GM18909 (cell line): ENCODE measurements around the gene SYNE1.
"Not testable (repeated sequence)": the region's sequence is repeated elsewhere in the genome, so short reads cannot be mapped to it uniquely, and the experiment has no call there.

Experiments used
- ATAC-seq: cut with Tn5 transposase; IDR thresholded peaks from one replicate; pipeline ENCODE4 v1.9.1; 2021; ENCODE audit warnings: mild to moderate bottlenecking; ENCODE audit not compliant: unreplicated experiment, poor library complexity

The SYNE1 gene

GRCh38 chr6:152170702-152171667 lies 466.2 kb downstream of the SYNE1 start:
- ATAC-seq: peak; percentile 99

DNA sequence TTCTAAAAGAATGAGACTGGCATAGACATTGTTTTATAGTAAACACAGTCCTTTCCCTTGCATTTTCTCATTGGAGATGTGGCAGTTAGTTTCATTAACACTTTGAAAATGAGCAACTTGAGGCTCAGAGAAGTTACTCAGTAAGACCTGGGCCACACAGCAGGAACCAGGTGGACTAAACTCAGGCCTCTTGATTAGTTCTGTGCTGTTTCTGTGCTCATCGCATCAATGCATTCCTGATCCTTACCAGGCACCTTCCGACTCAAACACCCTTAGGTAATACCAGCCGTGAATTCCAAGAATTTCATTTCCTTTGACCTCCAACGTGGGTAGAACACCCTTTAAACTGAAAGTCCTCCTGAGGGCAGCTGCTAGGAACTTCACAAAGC lies 466.9 kb downstream of the SYNE1 start:
- no peak for ATAC-seq

DNA sequence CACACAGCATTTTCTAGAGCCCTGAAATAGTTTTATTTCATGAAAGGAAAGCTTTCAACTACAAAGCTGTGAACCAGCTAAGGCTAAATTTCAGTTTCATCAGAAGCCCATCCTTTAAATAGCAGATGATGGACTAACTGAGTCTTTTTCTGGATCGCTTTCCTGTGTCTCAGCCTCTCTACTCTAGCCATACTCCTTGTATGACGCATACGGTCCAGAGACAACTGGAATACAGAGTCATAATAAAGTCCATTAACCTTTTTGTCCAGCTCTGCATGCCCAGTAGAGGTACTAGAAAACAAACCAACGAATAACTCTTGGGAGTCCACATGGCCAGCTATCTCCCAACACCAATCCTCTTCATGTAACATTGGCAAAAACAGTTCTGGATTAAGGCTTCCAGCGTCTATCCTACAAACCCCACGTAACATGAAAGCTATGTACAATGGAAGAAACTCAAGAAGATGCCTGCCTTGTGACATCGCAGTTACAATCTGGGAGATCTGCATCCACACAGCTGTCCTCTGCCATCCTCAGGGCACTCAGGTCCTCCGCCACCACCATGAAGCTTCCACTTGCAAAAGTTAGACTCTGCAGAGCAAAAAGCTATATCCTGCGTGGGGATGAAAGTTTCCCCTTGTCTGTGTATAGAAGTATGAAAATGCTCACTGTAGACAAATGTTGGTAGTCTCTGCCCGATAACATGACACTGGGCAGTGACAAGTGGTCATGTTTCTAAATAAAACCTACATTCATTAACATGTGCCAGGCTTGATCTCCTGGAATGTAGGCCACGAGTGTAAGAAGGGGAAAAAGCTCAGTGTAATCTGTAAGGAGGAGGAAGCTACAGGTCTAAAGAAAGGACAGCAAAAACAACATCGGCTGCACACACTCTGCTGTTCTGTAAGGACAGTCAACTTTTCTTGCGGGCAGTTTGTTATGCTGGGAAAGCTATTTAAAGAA lies 469.2 kb downstream of the SYNE1 start:
- no peak for ATAC-seq

GRCh38 chr6:152166897-152167296 lies 470.3 kb downstream of the SYNE1 start:
- ATAC-seq: no peak

DNA sequence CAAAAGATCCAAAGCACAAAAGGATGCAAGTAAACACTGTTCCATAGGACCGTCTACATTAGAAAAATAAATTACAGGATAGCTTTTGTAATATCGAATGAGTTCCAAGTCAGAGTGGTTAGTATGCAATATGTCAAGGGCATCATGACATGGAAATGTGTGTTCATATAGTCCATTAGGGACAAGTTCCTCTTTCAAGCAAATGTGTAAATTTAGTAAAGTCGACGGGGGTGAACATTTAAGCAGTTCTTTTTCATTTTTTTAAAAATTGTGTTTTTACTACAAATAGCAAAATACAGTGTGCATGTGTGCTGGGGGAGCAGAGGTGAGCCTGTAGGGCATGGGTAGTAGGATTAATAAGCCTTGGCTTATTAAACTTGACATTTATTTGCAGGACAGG lies 470.7 kb downstream of the SYNE1 start:
- ATAC-seq: no peak

GRCh38 chr6:152164957-152165356 lies 472.2 kb downstream of the SYNE1 start:
- ATAC-seq: no peak

DNA sequence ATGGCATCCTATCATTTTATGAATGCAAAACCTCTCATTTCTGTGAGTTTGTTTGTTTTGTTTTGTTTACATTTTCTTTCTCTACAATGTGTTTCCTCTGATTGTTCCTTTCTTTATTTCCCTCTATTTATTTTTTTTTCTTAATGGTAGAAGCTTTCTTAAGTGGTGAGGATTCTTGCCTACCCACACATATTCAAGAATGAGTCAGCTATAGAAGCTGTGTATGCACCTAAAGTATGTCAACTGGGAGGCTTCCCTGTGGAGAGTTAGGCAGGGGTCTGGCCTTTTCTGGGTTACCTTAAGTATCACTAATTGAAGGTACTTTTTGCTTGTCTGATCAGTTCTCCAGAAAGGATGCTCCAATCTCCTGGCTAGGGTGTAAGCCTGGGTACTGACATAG lies 475.7 kb downstream of the SYNE1 start:
- no peak for ATAC-seq

GRCh38 chr6:152160346-152160745 lies 476.8 kb downstream of the SYNE1 start:
- ATAC-seq: peak; percentile 94

DNA sequence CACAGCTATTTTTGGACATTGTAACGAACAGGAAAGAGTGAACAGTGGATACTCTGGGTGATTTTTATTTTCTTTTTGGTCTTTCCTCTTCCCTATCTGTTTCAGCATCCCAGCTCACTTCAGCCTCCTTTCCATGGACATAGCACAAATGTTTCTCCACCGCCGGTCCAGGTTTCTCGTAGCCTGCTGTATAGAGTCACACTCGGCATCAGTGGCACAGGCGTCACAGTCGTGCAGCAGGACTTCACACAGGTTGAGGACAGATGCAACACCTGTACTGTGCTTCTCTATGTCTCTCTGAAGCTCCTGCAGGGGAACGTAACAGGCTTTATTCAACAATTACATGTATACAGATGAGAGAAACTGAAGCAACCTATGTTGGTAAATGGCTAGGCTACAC lies 481.4 kb downstream of the SYNE1 start:
- ATAC-seq: no peak

GRCh38 chr6:152154559-152155356 lies 482.4 kb downstream of the SYNE1 start:
- no peak for ATAC-seq

DNA sequence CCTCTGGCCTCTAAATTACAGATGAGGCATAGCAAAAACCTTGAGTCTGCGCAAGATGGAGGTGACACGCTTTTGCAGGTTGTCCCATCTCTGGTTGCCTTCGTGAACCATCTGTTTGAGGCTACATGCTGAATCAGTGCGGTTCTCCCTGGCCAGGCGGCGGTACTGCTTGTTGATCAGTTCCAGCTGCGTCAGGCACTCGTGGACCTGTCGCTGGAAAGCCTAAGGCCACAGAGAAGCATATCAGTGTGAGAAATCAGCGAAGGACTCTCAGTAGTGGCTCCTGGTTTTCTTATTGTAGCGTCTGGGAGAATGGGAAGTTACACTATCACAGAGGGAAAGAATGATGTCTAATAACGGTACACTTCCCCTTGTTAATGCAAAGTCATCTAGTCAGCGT lies 485.2 kb downstream of the SYNE1 start:
- ATAC-seq: no peak

DNA sequence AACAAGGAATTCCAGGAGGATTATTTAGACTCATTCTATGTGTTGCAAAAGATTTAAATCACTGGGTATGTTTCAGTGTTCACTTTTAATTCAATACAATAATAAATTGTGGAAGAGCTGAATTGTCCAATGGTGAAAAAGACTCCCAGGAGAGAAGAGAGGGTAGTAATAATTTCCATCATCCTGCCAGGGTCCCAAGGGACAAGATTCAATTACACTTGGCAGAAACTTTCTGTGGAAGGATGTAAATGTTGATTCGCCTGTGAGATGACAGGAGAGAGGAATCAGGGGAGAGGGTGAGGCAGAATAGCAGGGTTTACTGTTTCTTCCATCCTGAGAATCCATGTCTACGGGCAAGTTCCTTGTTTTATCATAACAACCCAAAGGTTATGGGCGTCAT lies 487.0 kb downstream of the SYNE1 start:
- no peak for ATAC-seq

- ATAC-seq: no peak
Measured at GRCh38 chr6:152148412-152148811, 488.8 kb downstream of the SYNE1 start.

DNA sequence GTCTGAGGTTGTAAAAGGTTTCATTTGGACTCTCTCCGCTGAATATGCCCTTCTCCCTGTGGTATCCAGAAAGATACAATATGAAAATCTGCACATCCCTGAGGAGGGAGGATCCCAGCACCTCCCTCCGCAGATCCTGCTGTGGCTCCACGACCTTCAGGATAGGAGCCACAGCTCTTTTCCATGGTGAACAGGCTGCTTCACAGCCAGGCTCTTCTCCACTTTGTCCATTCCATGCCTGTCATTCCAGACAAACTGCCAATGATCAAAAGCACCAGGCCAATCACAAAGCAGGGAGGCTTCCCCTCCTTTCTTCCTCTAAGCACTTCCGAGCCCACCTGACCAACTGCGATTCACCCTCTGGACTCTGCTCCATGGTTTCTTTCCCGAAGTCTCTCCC lies 489.9 kb downstream of the SYNE1 start:
- no peak for ATAC-seq

DNA sequence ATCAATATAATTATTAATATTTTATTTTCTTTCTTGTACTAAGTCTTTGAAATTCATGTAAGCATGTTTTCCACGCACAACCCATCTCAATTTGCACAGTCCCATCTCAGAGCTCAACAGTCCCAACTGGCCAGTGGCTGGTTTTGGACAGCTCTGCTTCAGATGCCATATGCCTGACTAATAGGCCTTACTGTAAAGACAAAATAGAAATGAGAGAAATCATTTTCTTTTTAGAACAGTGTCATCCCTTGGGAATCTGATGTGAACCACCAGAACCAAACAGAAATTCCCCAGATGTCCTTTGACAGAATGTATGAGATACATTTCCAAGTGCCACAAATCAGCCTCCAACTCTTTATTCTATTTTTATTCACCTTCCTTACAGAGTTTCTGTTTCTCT lies 490.8 kb downstream of the SYNE1 start:
- no peak for ATAC-seq

GRCh38 chr6:152143359-152143758 lies 493.8 kb downstream of the SYNE1 start:
- no peak for ATAC-seq

DNA sequence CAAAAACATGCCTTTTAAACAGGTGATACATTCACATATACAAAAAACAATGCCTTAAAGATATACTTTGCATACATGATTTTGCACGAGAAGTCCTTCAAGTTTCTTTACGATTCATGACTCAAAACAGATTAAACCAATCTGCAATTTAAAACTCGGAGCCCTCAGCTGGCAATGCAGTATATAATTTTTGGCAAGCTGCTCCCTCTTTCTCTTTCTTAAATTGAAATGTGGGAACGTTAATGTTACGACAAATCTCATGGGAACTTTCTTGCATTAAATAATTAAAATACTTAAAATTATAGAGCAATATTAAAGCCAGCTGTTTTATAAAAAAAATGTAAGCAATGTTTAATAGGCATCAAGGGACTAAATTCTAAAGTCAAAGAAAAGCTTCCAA lies 495.1 kb downstream of the SYNE1 start:
- no peak for ATAC-seq

DNA sequence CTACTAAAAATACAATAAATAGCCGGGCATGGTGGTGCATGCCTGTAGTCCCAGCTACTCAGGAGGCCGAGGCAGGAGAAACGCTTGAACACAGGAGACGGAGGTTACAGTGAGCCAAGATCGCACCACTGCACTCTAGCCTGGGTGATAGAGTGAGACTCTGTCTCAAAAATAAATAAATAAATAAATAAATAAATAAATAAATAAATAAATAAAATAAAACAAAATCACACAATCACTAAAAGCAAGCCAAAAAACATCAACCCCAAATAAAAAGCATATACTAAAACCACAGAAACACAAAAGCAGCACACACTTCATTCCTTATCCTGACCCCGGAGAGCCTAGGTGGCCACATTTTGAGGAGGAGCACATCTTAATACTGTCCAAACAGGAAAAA lies 498.8 kb downstream of the SYNE1 start:
- not testable (repeated sequence) for ATAC-seq

GRCh38 chr6:152136449-152136825 lies 500.7 kb downstream of the SYNE1 start:
- no peak for ATAC-seq

GRCh38 chr6:152135755-152136448 lies 501.3 kb downstream of the SYNE1 start:
- no peak for ATAC-seq
